Measurements from ENCODE around the gene FADS2.

The FADS2 gene

DNA sequence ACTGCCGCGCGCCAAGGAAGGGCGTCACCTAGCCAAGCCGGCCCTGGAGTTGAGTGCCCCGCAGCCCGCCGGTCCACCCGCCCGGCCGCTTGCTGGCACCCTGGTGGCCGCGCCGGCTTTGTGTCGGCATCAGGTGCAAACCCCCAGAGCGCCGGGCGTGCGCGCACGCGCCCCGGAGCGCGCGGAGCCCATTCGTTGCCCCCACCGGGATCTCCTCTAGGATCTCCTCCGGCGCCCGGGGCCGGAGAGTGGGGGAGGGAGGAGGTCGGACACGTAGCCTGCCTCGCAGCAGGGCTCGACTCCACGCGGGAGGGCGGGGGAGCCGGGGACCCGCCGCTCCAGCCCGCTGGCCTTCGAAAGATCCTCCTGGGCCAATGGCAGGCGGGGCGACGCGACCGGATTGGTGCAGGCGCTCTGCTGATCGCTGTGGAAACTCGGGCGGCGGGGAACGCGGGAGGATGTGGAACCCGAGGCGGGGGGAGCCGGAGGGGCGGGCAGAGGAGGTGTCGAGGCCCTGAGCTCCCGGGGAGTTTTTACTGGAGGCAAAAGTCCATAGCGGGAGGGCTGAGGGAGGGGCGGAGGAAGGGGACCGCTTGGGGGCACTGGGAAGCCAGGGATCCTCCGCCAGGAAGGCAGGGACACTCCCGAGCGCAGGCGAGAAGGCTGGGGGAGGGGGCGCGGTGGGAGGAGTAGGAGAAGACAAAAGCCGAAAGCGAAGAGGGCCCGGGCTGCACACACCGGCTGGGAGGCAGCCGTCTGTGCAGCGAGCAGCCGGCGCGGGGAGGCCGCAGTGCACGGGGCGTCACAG is at the start of gene FADS2:
FADS2 (plus strand) TSS at position 730 of the 808 bp plus-strand sequence. CDS start 91 bp downstream, outside the sequence.
- peak; percentile 60 to 99 (median 94) for DNase-seq

DNA sequence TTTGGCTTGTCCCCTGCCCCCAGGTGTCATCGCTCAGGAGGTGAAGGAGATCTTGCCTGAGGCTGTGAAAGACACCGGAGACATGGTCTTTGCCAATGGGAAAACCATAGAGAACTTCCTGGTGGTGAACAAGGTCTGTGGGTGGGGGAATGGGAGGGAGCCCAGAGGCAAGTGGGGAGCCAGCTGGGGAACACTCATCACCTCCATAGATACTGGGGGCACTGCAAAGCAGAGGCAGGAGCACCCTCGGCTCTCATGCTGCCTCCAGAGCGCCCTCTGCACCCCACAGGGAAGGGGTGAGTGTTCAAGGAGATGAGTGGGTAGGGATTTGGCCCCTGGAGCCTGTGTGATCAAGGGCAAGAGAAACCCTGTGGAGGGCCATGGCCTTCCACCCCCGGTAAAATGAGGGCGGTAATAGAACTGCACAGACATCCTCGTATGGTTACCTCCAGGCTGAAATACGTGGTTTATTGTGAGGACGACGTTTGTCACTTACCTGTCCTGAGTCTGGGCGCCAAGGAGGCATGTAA is 49.7 kb upstream of the FADS2 start:
- no peak for DNase-seq

DNA sequence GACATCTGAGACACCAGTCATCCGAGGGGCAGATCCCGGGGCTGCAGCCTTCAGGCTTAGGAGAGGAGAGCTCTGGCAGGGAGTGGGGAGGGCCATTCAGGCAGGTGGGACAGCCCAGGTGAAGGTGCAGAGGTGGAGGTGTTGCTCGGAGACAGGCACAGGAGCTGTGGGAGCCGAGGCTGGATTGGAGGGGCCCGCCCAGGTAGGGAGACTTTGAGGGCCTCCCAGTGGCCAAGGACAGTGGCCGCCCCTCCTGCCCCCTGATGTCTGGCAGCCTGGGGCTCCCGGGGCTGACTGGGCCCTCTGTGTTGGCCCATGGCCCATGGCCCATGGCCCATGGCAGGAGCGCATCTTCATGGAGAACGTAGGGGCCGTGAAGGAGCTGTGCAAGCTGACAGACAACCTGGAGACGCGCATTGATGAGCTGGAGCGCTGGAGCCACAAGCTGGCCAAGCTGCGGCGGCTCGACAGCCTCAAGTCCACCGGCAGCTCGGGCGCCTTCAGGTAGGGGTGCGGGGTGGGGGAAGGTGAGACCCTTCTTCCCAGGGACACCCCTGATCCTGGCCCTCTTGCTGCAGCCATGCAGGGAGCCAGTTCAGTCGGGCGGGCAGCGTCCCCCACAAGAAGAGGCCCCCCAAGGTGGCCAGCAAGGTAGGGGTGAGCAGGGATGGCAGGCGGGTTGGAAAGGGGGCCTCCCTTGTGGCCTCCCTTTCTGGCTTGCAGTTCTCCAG is 49.0 kb upstream of the FADS2 start:
- DNase-seq = no peak

DNA sequence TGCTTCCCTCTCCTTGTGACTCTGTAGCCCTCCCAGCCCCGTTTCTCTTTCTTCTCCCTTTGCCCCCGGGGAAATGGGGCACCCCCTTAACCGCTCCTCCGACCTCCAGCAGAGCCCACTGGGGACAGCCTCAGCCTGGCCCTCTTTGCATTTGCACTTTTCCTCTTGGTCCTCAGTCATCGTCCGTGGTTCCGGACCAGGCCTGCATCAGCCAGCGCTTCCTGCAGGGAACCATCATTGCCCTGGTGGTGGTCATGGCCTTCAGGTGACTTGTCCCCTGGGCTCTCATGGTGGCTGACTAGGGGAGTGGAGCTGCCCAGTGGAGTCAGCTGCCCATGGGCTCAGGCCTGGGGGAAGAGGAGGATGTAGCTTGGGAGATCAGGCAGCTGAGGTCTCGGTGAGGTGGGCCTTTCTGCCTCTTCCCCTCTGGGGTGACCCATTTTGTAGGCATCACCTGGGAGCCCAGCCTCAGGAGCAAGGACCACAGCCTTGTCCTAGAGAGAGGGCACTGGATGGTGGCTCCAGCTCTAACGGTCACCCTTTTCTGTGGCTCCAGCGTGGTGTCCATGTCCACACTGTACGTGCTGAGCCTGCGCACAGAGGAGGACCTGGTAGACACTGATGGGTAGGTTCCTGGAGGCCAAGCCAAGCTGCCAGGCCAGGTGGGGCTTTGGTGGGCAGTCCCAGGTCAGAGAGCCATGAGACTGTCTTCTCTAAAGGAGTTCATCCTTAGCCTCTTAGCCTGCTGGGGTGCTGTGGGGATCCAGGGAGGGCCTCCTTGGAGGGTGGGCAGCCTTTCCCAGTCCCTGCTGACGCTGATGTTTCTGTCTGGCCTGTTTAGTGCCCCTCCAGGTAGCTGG is 48.2 kb upstream of the FADS2 start:
- DNase-seq = no peak

DNA sequence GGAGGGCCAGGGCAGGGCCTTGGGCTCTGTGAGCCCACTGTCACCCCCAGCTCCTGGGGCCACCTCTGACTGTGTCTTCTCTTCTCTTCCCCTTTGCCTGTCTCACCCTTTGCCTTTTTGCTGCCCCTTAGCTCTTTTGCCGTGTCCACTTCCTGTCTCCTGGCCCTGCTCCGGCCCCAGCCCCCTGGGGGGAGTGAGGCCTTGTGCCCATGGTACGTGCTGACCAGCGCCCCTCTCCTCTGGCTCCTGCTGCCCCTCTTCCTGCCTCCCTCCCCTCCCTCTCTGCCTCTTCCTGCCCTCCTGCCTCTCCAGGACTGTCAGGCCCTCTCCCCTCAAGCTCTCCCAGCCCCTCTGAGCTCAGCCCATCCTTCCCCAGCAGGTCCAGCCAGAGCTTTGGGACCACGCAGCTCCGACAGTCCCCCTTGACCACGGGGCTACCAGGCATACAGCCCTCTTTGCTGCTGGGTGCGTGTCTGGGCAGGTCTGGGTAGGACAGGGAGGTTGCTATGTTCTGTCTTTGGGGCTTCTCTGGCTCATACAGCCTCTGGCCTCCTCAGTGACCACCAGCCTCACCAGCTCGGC is 47.4 kb upstream of the FADS2 start:
- DNase-seq = no peak

DNA sequence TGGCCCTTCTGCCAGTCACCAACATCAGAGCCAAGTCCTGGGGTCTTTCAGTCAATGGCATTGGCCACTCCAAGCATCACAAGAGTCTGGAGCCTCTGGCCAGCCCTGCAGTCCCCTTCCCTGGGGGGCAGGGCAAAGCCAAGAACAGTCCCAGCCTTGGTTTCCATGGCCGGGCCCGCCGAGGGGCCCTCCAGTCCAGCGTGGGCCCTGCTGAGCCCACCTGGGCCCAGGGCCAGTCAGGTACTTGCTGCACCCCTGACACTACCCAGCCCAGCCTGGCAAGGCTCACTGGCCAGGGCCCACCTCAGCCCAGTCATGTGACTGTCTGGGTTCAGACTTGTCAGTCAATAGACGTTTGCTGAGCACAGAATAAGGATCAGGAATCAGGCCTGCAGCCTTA is 46.5 kb upstream of the FADS2 start:
- no peak for DNase-seq

DNA sequence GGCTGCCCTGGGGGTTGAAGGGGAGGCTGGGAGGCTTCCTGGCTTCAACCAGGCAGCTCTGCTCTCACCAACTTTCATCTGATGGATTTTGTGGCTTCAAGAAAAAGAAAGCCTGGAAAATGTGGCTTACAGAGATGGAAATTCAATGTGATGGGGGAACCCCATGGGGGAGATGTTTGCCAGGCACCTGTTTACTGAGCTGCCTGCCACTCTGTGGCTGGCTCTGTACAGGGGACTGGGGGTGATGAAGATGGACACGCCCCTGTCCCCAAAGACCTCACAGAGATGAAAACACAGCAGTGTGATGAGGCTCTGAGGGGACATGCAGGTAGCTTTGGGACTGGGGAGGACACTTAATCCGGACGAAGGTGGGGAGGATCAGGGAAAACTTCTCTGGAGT is 45.8 kb upstream of the FADS2 start:
- DNase-seq = no peak

DNA sequence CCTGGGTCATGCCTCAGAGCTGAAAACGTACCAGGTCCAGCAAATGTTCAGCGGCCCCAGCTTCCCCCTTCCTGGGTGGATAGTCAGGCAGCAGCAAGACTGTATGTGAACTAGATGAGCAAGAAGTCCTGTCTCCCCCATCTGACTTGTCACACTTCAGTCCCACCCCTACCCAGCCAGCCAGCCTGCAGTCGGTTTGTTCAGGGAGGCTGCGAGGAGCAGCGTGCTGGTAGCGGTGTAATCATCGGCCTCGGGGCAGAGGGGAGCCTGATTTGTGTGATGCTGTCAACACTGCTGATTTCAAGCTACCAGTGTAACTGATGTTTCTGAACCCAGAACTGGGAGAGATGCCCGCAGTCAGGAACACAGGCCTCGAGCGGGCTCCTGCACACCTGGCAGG is 45.3 kb upstream of the FADS2 start:
- no peak for DNase-seq

DNA sequence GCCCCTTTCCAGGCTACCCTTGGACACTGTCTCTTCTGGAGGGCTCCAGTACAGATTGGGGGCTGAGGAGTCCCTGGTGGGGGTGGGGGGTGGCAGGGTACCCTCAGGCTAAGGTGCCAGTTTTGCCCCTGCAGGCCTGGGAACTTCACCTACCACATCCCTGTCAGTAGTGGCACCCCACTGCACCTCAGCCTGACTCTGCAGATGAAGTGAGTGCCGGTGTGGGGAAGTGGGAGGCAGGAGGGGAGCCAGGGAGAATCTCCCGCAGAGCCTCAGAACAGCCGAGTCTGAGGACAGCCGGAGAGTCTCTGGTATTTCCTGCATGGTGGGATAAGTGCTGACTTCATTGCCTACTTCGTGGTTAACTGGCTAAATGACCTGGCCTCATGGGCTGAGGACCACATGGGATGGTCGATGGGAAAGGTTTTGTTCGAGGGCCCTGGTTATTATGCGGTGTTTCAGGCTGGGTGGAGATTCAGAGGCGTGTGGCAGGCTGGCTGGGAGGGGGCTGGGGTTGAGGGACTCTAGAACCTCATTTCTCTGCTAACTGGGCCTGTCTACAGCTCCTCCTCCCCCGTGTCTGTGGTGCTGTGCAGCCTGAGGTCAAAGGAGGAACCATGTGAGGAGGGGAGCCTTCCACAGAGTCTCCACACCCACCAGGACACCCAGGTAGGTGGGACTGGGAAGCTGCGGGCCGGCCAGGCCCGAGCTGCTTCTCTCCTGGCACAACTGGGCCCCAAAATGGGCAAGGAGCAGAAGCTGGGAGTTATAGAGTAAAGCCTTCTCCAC is 44.2 kb upstream of the FADS2 start:
- DNase-seq = no peak

DNA sequence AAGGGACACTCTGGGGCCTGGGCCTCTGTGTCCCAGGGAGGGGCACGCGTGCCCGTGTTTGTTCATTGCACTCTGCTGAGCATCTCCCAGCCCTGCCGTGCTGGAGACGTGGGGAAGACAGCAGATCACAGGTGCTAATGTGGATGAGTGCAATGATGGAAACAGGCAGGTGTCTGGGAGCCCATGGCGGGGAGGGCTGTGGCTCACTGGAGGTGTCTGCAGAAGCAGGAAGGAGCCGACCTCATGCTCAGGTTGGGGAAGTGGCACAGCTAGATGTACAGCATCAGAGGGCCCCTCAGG is 43.6 kb upstream of the FADS2 start:
- no peak for DNase-seq

DNA sequence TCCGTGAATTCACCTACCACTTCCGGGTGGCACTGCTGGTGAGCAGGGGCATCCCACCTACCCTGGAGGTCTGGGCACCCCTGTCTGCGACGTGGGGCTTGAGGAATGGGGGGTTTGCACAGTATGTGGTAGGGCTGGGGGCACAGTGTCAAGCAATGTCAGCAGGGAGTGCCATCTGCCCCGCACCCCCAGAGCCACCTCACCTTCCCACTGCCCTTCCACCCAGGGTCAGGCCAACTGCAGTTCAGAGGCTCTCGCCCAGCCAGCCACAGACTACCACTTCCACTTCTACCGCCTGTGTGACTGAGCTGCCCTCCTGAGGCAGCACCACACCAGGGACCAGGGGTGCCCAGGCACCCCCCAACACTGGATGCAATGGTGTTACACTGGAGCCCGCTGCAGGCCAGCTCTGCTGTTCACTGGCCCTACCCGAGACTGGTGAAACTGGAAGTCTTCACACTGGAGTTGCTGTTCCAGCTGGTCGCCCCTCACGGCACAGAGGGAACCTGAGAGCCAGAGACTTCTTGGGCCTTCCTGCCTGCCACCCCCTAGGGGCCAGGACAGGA is 42.2 kb upstream of the FADS2 start:
- DNase-seq = no peak

DNA sequence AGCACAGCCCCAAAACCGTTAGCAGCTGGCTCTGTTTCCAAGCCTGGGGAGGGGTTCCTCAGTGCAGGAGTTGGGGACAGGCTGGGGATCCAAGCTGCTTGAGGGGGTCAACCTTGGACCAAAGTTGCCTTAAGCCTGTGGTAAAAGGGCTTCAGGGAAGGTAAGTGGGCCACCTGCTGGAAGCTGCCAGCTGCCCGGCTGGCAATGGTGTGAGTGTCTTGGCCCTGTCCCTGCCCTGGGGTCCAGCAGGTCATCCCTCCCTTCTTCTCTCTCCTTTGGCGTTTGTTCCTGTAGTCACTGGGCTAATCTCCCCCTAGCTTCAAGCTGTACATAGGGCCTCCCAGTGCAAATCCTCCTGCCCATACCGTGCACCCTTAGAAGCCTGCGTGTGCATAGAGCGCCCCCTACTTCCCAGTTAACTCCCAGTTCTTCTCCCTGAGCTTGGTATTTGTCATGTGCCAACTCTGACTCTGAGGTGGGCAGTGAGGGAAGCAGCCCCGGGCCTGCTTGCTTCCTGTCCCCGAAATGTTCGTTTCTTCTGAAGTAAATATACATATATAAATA is 40.1 kb upstream of the FADS2 start:
- DNase-seq = peak in 30 of 51 donors; percentile 11 to 70 (median 46)

DNA sequence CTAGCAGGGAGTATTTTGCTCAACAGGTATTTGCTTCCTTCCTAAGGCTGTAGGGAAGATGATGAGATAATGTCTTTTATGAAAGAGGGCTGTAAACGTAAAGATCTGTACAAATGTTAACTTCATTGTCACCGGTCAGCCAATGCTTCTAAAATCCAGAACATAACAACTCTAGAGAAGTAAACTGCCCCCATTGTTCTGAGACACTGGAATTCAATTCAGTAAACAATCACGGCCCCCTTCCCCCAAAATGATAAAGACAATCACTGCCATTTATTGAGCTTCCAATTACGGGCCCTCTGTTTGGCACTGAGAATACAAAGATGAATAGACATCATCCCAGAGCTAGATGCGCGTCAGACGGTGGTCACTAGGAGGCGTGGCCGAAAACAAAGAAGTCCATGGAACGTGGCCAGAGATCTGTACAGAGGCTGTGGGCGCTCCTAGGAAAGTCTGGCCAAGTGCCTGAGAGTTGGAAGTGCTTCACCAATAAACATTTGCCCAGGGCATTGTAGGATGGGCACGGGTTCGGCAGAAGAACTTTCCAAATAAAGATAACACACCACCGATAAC is 36.3 kb upstream of the FADS2 start:
- peak in 48 of 51 donors; percentile 39 to 94 (median 78) for DNase-seq

DNA sequence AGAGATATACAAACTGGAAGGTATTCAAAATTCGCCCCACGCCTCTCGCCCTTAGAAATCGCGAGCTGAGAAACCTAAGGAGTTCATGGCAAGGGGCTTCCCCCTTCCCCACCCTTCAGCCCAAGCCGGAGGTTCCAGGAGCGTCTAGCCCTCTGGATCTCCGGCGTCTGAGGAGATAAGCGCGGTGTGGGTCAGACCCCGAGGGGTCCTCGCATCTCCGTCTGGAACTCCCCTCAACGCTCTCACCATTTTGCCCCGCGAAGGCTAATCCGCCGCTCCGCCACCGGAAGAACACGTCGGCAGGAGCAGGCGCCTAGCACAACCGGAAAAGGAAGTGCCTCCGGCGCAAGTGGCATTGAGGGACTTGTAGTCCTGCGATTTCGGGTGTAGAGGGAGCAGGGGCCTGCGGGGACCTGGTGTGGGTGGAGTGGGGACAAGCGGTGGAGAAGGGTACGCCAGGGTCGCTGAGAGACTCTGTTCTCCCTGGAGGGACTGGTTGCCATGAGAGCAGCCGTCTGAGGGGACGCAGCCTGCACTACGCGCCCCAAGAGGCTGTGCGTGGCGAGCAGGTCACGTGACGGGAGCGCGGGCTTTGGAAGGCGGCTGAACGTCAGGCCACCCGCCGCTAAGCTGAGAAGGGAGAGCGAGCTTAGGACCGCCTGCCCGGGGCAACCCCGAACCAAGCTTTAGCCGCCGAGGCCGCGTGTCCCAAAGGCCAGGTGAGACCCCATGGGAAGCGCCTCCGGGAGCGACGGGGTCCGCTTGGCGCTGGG is 35.6 kb upstream of the FADS2 start, which contains the start of the genes FEN1 and TMEM258:
FEN1 (plus strand) TSS at position 602 of the 773 bp plus-strand sequence. CDS start 2,451 bp downstream, outside the sequence.
TMEM258 (minus strand) TSS at position 290 of the 773 bp plus-strand sequence; CDS start at position 249, 41 bp downstream.
- peak; percentile 63 to 99 (median 93) for DNase-seq

DNA sequence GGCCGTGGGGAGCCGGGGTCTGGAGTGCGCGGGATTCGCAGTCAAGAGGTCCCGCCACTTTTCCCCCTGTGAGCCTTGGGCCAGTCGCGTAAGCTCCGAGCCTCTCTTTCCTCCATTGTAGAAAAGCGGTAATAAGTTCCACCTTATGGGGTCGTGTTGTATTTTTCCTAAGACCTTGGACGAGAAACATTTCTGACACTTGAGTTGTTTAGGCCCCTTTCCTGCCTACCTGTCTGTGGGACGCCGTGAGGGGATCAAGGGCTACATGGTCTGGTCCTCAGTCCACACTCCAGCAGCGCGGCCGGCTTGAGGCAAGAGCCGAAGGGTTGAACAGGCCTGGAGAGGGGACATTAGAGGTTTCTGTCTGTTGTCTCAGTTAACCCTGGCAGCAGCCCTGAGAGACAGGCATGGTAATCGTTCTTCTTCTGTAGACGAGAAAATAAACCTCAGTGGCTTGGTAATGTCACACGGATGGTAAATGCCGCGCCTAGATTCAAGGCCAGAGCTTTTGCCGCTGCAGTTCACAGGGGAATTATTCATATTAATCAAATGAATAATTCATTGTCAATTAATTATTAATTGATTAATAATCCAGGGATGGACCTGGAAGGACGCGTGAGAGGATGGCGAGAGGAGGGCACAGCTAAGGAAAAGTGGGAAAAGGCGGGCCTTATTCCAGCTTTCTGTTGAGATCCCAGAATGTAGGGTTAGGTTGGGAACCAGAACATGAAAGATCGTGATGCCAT is 34.8 kb upstream of the FADS2 start:
- no peak for DNase-seq

DNA sequence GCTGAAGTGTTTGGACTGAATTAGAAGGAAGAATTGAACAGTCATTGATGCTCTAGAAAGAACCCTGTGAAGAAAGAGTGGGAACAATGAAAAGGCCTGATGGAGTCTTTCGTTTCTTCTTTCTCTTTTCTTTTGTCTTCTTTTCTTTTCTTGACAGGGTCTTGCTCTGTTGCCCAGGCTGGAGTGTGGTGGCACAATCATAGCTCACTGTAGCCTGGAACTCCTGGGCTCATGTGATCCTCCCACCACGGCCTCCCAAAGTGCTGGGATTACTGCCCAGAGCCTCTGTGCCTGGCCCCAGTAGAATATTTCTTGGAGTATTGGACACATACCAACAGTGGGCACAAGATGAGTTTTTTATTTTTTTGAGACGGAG is 34.3 kb upstream of the FADS2 start:
- no peak for DNase-seq

DNA sequence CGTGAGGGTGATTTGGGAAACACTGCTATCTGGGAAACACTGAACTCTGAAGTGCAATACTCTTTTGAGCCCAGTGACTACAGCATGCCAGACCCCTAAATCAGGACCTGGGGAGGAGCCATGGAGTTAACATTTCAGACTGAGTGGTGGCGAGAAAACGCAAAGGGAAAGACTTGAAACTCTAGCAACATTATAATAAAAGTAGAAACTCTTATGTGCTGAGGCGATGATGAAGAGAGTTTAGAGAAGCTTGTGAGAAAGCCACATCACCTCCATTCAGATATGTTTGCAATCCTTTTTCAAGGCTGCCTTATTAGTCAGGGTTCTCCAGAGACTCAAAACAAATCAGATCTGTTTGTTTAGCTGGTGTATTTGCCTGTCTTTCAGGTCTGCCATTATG is 33.5 kb upstream of the FADS2 start:
- DNase-seq = no peak

DNA sequence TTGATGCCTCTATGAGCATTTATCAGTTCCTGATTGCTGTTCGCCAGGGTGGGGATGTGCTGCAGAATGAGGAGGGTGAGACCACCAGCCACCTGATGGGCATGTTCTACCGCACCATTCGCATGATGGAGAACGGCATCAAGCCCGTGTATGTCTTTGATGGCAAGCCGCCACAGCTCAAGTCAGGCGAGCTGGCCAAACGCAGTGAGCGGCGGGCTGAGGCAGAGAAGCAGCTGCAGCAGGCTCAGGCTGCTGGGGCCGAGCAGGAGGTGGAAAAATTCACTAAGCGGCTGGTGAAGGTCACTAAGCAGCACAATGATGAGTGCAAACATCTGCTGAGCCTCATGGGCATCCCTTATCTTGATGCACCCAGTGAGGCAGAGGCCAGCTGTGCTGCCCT is 32.6 kb upstream of the FADS2 start:
- DNase-seq = no peak

Data from hypothalamus (tissue), 51 donors.